NOMO-1 (cell line): ENCODE measurements around the gene HOXA10.

Experiments used
- DNase-seq, 2 experiments: peaks; one replicate each; lab custom pipeline; 2025; ENCODE audit not compliant: unreplicated experiment in 2 of 2; lab: John Stamatoyannopoulos, UW

Gene HOXA10

DNA sequence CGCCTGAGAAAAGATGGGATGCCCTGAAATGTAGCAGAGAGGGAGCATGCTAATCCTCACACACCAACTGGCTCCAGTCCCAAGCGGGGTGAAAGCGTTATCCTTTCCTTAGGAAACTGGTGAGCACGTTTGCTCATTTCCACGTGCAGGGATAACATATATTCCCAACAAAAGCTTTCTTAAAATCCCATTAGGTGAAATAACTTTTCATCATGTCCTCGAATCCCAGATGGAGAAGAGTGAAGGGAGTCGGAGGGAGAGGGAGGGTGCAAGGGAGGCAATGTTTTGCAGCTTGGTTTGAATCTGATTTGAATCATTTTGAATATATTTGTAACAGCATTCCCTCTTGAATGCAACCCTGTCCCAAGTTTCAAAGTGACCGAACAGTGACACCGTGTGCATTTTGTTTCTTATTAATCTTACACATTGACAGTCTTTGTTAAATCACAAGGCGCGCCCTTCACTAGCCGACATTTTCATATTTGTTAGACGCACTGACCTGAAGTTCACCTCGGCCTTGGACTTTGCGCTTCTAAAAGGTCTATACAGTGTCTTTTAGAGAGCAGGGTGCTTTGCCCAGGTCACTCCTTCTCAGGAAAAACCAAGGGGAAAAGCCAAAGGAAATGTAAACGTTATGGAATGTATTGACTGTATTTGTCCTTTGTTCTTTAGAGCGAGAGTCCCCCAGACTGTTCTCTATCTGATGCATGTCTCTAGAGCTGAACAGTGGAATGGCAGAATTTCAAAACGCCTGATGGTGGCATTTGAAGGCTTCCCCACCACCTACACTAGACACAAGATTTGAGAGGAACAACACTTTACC lies 40.5 kb downstream of the HOXA10 start:
- no peak for DNase-seq

DNA sequence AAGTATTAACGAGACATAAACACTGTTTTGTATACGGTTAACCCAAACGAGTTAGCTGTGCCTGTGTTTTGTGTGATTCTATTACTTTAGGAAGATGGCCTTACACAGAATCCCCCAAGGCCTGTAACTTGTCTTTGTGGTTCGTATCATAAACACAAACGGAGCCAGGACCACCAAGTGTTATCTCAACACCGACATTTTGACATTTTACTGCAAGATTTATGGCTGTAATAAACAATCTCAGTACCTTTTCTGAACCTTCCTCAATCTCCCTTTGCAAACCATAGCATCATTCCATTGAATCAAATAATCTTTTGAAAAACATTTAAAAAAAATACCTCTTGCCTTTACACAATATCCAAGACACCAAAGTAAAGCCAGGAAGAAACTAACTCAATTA lies 41.1 kb downstream of the HOXA10 start:
- no peak for DNase-seq

DNA sequence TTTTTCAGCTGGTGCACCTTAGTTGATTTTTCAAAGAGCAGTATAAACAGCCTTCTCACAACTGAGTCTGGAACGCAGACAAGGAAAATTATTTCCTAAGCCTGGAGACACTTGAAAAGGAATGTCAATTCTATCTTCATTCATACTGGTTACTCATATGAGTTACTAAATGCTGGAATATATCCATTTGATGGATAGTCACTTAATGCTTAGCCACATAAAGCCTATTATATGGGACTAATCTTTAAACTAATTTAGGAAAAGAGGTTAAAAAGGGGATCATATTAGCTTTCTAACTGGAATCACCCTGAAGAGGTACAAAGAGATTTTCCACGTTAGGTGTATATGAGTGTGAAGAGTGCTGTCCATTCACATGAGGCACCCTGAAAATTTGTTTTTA lies 41.9 kb downstream of the HOXA10 start:
- DNase-seq, result no peak

DNA sequence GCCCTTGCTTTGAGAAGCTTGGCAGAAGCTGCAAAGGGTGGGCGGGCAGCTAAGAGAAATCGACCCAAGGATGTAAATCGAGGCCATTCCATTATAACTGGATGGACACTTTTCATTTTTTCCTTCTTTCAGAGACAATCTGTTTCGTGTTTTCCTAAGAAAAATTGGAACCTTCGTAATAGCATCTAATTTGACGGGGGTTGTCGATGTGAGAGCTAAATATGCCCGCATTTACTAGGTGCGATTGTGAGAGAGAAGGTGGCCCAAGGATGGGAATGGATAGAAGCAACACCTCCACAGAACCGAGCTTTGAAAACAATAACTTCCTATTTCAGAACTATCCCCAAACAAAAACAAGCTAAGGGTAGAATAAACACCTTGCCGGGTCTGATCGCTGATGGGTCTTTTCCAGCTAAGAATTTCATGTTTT lies 42.7 kb downstream of the HOXA10 start:
- no peak for DNase-seq

DNA sequence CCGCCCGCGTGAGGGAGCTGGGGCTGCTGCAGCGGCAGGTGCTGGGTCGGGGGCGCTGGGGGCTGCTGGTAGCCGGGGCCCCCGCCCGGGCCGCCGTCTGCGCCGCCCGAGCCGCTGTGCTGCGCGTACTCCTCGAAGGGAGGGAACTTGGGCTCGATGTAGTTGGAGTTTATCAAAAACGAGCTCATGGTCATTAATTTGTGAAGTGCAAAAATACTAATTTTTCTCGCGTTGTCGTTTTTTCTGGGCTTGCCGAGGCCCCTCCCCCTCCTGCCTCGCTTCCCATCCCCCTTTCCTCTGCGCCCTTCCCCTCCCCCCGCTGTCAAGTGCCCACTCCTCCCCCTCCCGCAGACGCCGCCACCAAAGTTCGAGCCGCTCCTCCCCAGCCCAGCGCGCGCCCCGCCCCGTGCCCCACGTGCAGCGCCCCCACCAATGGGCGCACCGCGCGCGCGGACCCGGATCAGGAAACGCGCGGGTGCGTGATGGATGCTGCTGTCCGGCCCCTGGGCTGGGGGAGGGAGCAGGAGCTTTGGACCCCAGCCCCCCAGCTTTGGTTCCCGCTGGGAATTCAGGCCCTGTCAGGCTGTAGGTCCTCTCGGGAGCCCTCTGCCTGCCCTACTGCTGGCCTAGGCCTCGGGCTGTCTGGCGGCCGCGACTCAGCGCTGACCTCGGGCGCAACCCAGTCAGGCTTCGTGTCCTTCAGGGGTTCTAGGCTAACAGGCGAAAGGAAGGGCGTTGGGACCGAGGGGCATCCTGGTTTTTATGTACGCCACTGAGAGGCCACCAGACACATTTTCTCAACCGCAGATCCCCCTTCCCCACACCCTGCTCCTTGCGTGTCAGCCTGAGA lies 43.4 kb downstream of the HOXA10 start, which contains the start of gene HOXA4:
TSS of gene HOXA4 (minus strand) at position 218 of the 850 bp plus-strand sequence. CDS start at position 194, 24 bp downstream.
- DNase-seq, result no peak

DNA sequence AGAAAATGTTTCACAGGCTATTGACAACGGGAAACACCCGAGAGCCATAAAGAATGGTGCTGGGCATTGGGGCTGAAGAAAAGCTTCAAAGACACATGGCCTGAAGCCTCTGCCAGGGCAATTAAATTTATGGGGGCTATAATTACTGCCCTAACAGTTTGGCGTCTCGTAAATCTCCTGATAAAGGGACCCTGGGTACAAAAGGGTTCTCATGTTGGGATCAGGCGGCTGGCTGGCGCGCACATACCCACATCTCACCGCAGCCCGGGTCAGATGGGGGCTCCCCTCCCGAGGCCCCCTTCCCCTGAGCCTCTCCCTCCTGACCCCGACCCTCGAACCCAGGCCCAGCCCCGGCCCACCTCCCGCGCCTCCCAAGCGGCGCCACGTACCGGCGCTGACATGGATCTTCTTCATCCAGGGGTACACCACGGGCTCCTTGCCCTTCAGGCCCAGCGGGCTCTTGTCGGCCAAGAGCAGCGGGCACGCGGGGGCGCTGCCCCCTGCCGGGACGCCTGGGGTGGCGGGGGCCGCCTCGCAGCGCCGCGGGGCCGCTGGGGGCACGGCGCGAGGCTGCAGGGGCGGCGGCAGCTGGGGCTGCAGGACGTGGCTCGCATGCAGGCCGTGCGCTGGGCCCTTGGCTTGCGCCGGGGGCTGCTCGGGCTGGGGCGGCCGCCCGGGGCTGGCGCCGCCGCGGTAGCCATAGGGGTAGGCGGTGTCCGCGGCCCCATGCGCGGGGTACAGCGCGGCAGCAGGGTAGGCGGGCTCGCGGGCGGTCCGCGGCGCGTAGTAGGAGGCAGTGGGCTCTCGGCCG lies 44.2 kb downstream of the HOXA10 start:
- no peak for DNase-seq

DNA sequence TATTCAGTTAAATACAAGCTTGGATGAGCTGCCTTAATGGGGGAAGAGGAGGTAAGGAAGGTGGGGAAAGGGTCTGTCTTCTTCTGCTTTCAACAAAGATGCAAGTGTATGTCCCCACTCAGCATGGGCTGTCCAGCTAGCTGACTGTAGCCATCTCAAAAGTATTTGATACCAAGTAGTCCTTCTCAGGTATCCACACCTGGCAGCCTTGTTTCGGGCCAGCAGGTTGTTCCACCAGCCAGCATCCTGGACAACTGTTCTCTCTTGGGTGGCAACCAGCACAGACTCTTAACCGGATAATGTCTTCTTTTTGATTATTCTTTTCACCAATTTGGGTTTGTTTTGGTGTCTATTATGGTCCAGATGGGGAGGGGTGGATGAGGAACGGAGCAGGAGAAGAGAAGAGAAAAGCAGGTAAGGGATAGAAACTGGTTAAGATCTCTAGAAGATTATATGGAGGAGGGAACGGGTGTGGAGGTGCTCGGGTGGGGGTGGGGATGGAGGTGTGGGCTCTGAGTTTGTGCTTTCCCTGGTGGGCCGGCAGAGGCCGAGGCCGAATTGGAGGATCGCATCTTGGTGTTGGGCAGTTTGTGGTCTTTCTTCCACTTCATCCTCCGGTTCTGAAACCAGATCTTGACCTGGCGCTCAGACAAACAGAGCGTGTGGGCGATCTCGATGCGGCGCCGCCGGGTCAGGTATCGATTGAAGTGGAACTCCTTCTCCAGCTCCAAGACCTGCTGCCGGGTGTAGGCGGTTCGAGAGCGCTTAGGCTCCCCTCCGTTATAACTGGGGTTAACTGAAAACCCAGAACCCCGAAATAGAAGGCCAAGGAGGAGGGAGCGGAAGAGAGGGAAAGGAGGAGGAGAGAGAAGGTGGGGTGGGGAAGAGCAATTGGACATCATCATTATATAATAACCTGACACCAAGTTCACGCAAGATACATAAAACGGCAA lies 45.1 kb downstream of the HOXA10 start:
- DNase-seq, result no peak

DNA sequence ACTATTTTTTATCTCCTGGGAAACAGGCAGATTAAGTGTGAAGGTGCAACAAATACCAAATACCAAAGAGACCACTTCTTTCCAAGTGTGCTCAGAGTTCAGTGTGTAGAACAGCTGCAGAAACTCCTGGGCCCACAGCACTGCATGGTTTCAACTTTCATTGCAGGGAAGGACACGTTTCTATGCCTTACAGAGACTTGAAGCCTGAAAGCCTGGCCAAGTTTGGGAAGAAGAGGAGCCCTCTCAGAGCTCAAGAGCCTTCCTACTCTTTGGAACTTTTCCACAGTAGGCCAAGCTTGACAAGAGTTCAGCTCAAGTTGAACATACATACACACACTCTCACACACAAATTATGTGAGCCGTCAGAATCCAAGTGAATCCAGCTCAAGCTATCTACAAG lies 46.1 kb downstream of the HOXA10 start:
- no peak for DNase-seq

DNA sequence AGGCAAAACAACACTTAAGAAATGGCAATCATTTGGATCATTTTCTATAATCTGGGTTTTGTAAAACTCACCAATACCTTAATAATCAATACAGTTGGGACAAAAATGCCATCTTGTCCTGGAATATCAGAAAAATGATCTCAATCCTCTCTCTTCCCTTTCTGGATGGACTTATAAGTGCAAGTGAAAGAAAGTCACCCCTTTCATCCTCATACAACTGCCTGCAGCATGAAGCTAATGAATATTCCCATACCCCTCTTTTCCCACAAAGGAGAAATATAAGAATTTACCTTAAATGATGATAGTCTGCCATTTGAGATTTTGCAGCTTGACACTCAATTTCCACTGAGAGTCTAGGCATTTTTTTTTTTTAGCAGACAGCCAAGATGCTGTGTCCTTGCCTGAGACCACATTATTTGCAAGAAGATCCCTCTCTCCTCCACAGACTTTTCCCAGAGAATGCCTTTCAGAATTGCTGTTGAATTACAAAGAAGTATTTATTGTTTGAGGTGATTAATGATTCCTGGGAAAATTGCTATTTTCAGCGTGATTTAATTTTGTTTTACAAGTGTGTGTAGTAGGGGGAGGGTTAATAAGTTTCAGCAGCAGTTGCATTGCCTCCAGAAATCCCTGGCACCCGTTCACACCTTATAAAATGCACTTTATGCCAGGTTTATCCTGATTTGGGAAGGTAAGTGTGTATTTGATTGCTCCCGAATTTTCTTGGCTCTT lies 47.4 kb downstream of the HOXA10 start:
- DNase-seq, result no peak

DNA sequence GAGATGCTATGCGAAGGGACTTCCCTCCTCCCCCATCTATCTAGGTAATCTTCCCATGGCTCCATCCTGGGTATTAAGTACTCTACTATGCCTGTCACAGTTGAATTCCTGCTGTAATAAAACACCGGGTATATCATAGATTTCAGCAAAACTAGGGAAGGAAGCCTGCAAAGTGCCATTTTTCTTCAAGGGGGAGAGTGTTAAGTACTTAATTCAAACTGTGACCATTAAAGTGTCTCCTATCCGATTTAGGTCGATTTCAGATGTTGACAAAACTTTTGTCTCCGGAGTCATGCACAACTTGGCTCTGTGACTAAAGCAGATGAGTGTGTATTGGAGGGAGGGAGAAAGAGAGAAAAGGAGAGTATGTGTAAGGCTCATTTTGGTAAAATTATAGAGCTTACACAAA lies 48.1 kb downstream of the HOXA10 start:
- DNase-seq, result no peak

DNA sequence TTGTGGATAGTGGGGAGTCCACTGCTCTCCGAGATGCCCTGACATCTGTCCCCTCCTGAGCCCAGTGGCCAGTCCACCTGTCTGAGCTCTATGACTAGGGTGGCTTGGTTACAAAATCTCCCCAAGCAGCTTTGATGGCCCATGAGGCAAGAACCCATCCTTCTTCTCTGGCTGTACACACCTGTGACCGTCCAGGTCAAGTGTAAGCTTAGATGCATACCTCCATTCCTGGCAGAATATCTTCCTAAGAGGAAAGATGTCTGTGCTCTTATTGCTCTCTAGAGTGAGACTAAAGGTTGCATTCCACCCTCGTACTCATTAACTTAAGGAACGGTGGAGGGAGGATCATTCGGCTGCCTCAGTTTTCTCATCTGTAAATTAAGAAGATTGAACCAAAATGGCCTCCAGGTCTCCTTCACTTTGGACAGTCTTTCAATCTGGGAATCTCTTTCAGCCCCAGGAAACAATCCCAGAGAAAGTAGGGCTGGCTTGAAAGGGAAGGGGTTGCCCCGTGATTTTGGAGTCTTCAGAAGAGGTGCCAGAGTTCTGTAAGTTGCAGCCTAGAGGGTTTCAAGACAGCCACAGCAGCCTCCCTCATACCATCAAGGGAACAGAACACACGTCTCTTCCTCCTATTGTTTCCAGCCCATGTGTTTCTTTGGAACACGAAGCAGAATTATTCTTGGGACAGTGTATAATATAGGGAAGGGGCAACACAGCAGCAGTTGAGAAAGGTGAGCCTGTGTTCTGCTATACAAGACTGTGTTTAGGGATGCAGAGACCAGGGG lies 49.0 kb downstream of the HOXA10 start:
- no peak for DNase-seq

DNA sequence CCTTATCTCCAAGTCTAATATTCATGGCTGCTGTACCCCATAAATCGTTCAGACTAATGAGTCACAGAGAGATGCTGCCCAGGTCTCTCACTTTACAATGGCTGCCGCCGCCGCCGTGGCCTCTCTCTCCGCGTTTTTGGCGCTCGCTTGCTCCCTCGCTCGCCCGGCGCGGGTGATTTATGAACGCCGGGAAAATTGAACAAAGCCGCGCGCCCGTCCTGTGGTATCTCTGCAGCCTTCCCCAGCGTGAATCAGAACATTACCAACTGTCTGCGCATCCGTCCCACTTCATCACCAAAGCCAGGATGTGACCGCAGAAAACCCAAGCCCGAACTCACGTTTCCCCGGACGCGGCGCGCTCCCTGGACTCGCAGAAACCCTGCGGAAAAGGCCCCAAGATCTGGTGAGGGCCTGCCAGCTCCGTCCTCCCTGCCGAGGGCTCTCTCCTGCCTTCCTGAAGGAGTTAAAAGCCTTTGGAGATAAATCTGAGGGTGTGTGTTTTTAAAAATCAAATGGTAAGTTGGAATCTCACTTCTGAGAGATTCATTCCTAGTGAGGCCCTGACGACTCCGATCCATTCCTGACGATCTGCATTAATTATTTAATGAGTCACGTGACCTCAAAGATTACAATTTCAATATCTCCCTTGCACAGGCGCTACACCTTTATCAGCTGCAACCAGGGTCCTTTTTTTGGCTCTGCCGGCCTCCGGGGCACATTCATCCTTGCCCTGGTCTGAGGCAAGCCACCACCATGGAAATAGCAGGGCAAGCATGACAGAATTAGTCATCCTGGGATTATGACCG lies 49.8 kb downstream of the HOXA10 start:
- DNase-seq, result no peak

DNA sequence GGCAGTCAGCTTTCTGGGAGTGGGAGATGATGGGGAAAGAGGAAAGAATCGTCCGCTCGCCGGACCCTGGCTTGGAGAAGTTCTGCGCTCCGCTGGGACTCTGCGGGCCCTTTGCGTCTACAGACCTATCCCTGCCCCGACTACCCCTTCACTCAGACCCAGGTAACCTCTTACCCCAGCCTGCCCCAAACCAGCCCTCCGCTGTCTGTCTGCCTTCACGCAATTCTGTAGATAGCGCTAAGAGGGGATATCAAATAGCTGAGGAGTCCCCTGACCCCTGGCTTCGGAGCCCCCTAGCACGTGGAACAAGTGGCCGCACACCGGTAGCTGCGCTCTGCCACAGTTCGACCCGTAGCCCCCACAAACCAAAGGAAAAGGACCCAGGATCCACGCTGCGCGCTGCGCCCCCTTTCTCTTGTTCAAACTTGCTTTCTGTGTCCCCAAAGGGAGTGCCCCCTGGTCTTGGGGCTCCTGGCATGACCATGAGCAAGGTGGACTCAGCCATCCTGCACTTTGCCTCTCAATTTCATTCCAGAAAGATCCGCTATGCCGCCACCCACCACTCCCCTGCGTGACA lies 50.6 kb downstream of the HOXA10 start:
- no peak for DNase-seq

DNA sequence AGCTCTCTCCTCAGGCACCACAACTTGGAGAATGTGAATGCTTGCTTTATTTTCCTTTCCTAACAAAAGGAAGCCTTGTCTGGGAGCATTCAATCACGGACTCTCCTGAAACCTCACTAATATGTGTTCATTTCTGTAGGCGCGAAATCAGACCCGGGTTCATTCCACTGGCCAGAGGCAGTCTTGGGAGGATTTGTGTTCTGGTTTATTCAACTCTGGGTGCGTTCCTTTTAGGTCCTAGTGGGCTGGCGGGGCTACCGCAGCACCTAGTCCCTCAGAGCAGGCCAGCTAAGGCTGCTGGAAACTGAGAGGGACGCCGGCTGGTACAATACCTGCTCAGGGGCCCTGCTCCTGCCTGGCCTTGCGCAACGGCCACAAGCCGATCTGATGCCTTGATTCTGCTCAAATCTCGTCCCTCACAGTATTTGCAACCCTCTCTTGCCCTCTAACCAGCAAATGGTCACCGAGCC lies 51.1 kb downstream of the HOXA10 start:
- no peak for DNase-seq

DNA sequence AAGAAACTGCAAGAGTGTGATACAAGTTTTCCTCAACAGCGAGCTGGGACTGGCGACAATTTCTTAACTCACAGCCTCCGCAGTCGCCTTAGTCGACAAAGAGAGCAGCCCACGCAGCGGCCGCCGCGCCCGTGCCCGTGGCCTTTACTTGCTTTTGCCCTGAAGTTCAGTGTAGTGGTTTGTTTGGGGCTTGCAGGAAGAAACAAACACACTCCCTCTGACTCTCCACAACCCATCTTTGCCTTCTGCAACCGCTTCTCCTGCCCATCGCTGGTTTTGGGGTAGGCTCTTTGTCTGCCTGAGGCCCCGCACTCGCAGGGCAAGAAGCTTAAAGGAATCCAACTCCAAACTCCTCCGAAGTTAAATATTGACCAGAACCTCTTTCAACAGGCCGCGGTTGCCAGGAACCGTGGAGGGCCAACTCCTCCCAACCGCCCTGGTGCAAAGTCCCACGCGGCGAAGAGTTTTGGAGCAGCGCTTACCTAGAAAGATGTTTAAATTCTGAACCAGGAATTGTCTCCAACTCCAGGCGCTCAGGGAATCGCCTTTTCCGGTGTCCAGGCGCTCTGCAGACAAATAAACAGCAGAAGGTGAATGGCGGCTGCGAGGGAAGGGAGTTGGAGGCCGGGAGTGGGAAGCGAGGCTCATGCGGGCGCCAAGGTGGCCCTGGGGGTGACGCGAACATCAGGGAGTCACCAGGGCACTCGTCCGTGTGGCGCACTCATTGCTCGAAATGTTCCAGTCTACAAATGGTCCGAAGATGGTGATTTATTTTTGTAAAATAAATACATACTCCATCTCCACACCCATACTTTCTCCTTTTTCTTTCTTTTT lies 51.8 kb downstream of the HOXA10 start:
- DNase-seq, result no peak

DNA sequence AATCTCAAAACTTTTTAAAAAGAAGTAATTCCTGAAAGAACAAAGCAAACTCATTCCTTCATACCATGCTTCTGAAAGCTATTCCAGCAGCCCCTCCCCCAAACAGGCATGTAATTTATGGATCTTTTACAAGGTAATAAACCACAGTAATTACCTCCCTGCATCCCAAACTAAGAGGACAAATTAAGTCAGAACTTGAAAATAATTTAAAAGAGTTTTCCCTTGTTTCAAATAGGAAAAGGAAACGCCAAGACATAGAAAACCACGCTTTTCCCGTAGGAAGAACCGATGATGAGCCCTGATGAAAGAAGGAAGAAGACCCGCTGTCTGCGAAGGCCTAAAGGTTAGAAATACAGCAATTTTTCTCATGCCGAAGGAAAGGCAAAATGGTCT lies 52.4 kb downstream of the HOXA10 start:
- DNase-seq, result no peak
